ENCODE data around the gene E2F6.

The E2F6 gene

DNA sequence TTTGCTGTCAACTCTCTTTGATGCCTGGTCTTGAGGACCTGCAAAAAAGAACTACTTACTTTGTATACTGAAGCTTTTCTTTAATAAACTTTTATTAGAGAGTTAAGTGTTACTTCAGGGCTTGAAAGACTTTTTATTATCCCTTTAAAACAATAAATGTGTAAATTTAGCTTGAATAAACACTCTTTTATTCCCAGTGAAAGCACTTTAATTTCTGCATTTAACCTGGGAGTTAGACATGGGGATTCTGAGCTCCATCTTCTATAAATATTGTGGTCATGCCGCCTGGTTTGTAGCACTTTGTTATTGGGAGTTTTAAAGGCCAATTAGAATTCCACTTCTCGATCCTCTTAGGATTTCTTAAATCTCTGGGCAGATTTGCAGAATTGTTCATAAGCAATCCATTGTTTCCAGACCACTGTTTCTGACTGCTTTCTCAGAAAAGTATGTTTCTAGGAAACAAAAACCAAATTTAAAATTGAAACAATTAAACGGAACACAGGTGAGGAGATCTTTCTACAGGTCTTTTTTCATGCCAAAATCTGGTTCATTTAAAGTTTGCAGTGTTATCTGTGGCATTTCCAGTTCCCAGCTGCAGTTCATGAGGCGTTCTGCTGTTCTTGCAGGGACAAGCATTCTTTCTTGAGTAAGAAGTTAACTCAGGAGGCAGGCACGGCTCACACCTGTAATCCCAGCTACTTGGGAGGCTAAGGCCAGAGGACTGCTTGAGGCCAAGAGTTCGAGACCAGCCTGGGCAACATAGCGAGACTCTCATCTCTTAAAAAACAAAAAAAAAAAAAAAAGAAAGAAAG is 18.1 kb upstream of the E2F6 start:
- Mint-ChIP-seq H3K4me3 (peak overlapping the region in 1 of 2 donors; percentile 49), H3K36me3 (ENCODE audit: insufficient read depth) (peaks cover 7% of the 10 kb centered on the region), H3K4me1 (ENCODE audit: low read depth in 2 of 2) (peaks cover 5% of the 10 kb centered on the region in 2 donors), H3K27me3 (peaks cover 59 to 89% of the 10 kb centered on the region in 2 donors), H3K9me3 (no peaks in the 10 kb centered on the region), H3K27ac (no peak overlapping the region)
- no peak for ATAC-seq (replicated peaks)
- DNase-seq, result no peak

DNA sequence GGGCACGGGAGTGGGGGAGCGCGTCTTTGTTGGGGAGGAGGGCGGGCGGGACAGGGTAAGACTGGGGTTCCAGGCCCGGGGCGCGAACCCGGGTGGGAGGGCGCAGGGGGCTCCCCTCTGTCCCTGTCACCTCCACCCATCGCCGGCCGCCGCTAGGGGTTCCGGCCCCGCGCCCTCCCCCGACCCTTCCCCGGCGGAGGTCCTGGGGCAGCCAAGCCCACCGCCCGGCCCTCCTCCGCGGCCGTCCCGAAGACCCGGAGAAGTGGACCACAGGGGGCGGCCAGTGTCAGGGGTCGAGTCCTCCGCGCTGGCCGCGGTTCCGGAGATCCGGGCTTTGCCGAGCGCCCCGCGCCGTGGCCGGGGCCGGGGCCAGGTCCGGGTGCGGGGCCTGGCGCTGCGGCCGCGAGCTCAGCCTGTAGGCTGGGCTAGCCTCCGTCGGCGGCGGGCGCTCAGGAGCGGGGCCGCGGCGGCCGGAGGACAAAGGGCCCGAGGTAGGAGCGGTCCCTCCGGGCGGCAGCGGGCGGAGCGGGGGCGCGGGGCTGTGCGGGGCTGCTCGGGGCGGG is 16.6 kb upstream of the E2F6 start:
- H3K4me3 Mint-ChIP-seq, result peak overlapping the region in 1 of 2 donors; percentile 33
- peaks cover 7% of the 10 kb centered on the region for H3K36me3 Mint-ChIP-seq (ENCODE audit: insufficient read depth)
- no peak for DNase-seq
- peaks cover 65 to 85% of the 10 kb centered on the region in 2 donors for H3K27me3 Mint-ChIP-seq
- H3K4me1 Mint-ChIP-seq (ENCODE audit: low read depth in 2 of 2), result peaks cover 5% of the 10 kb centered on the region in 2 donors
- H3K27ac Mint-ChIP-seq, result no peak overlapping the region
- no peaks in the 10 kb centered on the region for H3K9me3 Mint-ChIP-seq
- ATAC-seq (replicated peaks), result peak; percentile 7

DNA sequence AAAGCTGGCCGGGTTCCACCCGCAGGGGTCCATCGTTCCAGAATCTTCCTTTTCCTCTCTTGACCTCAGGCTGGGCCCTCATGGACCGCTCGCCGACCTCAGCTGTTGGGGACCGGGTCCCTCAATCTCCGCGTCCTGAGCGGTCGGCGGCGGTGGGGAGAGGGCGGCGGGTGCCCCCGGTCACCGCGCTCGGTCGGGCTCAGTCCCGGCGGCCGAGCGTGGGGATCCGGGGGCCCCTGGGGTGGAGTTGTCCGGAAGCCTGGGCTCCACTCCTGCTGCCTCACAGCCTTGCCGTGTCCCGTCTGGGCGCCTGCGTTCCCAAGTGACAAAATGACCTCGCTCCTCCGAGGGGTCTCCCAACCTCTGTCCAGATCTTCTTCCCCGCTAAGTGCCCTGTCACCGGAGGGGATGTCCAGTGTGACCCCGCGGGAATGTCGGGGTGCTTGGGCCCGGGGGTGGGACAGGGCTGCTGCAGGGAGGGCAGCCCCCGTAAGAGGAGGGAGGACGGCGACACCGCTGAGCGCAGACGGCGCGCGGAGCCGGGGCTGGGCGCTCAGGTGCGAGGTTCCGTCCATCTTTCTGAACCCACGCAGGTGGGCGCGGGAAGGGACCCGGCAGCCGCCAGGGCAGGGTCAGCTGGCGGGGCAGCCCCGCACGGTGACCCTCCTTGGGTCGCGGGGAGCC is 16.0 kb upstream of the E2F6 start:
- Mint-ChIP-seq H3K9me3 (no peaks in the 10 kb centered on the region), H3K4me1 (ENCODE audit: low read depth in 2 of 2) (peaks cover 5% of the 10 kb centered on the region in 2 donors), H3K27ac (no peak overlapping the region), H3K4me3 (no peak overlapping the region), H3K27me3 (peaks cover 59 to 80% of the 10 kb centered on the region in 2 donors), H3K36me3 (ENCODE audit: insufficient read depth) (peaks cover 7% of the 10 kb centered on the region)
- ATAC-seq (replicated peaks), result no peak
- DNase-seq, result no peak

DNA sequence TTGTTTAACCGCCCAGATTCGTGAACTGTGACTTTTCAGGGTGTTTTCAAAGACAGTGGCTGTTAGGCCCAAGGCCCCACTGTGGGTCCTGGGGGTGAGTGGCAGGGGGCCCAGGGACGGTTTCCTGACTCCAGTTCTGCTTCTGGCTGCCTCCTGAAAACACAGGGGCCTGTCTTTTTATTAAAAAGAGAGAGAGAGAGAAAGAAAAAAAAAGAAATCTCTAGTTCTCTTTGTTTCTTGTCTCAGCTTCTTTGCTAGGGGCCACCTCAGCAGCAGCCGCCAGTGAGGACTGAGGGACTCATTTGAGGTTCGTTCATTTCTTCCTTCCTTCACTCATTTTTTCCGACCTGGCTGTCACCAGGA is 15.4 kb upstream of the E2F6 start:
- peaks cover 5% of the 10 kb centered on the region in 2 donors for H3K4me1 Mint-ChIP-seq (ENCODE audit: low read depth in 2 of 2)
- DNase-seq, result no peak
- peaks cover 7% of the 10 kb centered on the region for H3K36me3 Mint-ChIP-seq (ENCODE audit: insufficient read depth)
- H3K27ac Mint-ChIP-seq, result no peak overlapping the region
- peaks cover 57 to 77% of the 10 kb centered on the region in 2 donors for H3K27me3 Mint-ChIP-seq
- no peak for ATAC-seq (replicated peaks)
- no peak overlapping the region for H3K4me3 Mint-ChIP-seq
- no peaks in the 10 kb centered on the region for H3K9me3 Mint-ChIP-seq

GRCh38 chr2:11480859-11481258 is 14.9 kb upstream of the E2F6 start:
- H3K4me1 Mint-ChIP-seq (ENCODE audit: low read depth in 2 of 2), result peaks cover 5% of the 10 kb centered on the region in 2 donors
- DNase-seq (no peak), ATAC-seq (replicated peaks) (no peak)
- peaks cover 51 to 72% of the 10 kb centered on the region in 2 donors for H3K27me3 Mint-ChIP-seq
- H3K4me3 Mint-ChIP-seq, result peak overlapping the region in 1 of 2 donors; percentile 11
- no peaks in the 10 kb centered on the region for H3K9me3 Mint-ChIP-seq
- H3K27ac Mint-ChIP-seq, result no peak overlapping the region
- H3K36me3 Mint-ChIP-seq (ENCODE audit: insufficient read depth), result peaks cover 7% of the 10 kb centered on the region

- Mint-ChIP-seq H3K4me3 (no peak overlapping the region), H3K9me3 (no peaks in the 10 kb centered on the region), H3K36me3 (ENCODE audit: insufficient read depth) (peaks cover 7% of the 10 kb centered on the region), H3K27ac (no peak overlapping the region), H3K4me1 (ENCODE audit: low read depth in 2 of 2) (peaks cover 5% of the 10 kb centered on the region in 2 donors), H3K27me3 (peaks cover 47 to 67% of the 10 kb centered on the region in 2 donors)
- ATAC-seq (replicated peaks) (no peak), DNase-seq (no peak)
Observed at GRCh38 chr2:11480406-11480805, 14.4 kb upstream of the E2F6 start.

- Mint-ChIP-seq H3K4me1 (ENCODE audit: low read depth in 2 of 2) (peaks cover 5 to 8% of the 10 kb centered on the region in 2 donors), H3K4me3 (no peak overlapping the region), H3K36me3 (ENCODE audit: insufficient read depth) (peaks cover 3% of the 10 kb centered on the region), H3K9me3 (no peaks in the 10 kb centered on the region), H3K27me3 (peaks cover 37 to 53% of the 10 kb centered on the region in 2 donors), H3K27ac (no peak overlapping the region)
- ATAC-seq (replicated peaks) (no peak), DNase-seq (no peak)
Observed at GRCh38 chr2:11478899-11479605, 13.1 kb upstream of the E2F6 start.

DNA sequence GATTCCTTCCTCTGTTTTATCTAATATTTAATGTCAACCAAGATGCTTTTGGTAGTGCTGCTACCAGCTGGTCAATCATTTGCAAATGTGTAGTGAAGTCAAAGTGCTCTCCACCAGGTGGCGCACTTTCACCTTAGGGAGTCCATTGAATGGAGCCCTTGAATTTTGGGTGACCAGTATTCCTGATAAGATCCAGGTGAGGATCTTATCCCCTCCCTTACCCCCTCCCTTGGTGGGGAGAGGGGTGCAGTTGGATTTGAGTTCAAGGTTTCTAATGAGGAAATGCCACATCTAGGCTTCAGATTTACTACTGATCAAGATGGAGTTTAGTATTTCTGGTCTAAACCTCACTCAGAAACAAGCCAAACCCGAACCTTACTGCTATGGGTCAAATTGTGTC is 12.0 kb upstream of the E2F6 start:
- Mint-ChIP-seq H3K36me3 (ENCODE audit: insufficient read depth) (peaks cover under 1% of the 10 kb centered on the region), H3K27me3 (peaks cover 26 to 43% of the 10 kb centered on the region in 2 donors), H3K4me1 (ENCODE audit: low read depth in 2 of 2) (peaks cover under 1 to 6% of the 10 kb centered on the region in 2 donors), H3K9me3 (no peaks in the 10 kb centered on the region), H3K27ac (no peak overlapping the region), H3K4me3 (no peak overlapping the region)
- ATAC-seq (replicated peaks) (peak; percentile 69), DNase-seq (peak; percentile 76 to 77 (median 76))

DNA sequence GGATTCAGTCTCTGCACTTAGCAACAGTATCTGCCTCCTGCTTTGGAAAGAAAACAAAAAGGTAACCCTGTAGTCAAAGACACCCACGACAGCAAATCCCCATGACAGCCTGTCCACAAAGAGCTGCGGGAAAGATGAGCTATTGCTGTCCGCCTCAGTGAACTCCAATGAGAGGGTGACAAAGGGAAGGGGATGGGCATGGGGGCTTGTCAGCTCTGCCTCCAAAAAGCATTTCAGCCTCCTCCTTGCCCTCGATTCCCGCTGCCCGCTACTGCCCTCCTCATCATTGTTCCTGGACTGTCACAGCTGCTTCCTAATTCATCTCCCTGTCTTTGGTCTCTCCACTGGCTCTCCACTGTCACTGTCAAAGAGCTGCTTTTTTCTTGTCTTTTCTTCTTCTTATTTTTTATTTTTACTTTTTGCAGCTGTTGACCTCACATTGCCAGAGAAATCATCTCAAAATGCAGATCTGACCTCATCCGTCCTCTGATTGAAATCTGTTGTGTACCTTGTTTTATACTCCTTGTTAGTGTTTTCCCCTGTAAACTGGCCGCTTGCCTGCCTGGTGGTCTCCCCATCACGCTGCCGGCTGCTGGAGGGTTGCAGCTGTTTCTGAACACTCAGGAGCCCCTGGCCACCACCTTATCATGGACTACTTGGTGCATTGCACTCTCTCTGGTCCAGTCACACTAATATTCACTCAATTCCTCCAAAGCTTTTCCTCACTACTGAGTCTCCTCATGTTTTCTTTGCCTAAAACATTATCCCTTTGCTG is 7.9 kb upstream of the E2F6 start:
- Mint-ChIP-seq H3K9me3 (no peaks in the 10 kb centered on the region), H3K4me1 (ENCODE audit: low read depth in 2 of 2) (peaks cover 0 to 14% of the 10 kb centered on the region in 2 donors), H3K36me3 (ENCODE audit: insufficient read depth) (no peaks in the 10 kb centered on the region), H3K4me3 (no peak overlapping the region), H3K27ac (no peak overlapping the region), H3K27me3 (peaks cover 5 to 7% of the 10 kb centered on the region in 2 donors)
- DNase-seq, result no peak
- ATAC-seq (replicated peaks), result no peak

DNA sequence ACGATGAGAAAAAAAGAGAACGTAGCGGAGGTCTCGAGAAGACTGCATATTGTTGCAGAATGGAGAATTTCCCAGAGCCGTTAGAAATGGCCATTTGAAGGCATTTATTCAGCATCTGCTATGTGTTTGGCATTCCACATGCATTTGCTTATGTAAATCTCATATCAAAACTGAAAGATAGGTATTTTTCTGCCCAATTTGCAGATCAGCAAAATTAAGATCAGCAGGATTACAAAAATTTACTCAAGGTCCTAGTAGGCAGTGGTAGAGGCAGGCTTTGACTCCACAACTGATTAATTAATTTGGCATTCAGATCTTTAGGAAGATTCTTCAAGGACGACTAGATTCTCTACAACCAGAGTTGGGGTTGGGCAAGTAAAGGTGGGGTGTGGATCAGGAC is 1.8 kb upstream of the E2F6 start:
- Mint-ChIP-seq H3K9me3 (no peaks in the 10 kb centered on the region), H3K36me3 (ENCODE audit: insufficient read depth) (peaks cover 25% of the 10 kb centered on the region), H3K27me3 (no peaks in the 10 kb centered on the region), H3K27ac (no peak overlapping the region), H3K4me3 (no peak overlapping the region), H3K4me1 (ENCODE audit: low read depth in 2 of 2) (peaks cover 12 to 44% of the 10 kb centered on the region in 2 donors)
- no peak for ATAC-seq (replicated peaks)
- no peak for DNase-seq

- H3K27ac Mint-ChIP-seq, result peak overlapping the region; percentile 85 to 88
- no peak for DNase-seq
- peaks cover 14 to 44% of the 10 kb centered on the region in 2 donors for H3K4me1 Mint-ChIP-seq (ENCODE audit: low read depth in 2 of 2)
- no peaks in the 10 kb centered on the region for H3K27me3 Mint-ChIP-seq
- H3K4me3 Mint-ChIP-seq, result peak overlapping the region; percentile 96 to 97
- ATAC-seq (replicated peaks), result no peak
- peaks cover 25% of the 10 kb centered on the region for H3K36me3 Mint-ChIP-seq (ENCODE audit: insufficient read depth)
- no peaks in the 10 kb centered on the region for H3K9me3 Mint-ChIP-seq
Observed at GRCh38 chr2:11467129-11467649, 1.2 kb upstream of the E2F6 start.

DNA sequence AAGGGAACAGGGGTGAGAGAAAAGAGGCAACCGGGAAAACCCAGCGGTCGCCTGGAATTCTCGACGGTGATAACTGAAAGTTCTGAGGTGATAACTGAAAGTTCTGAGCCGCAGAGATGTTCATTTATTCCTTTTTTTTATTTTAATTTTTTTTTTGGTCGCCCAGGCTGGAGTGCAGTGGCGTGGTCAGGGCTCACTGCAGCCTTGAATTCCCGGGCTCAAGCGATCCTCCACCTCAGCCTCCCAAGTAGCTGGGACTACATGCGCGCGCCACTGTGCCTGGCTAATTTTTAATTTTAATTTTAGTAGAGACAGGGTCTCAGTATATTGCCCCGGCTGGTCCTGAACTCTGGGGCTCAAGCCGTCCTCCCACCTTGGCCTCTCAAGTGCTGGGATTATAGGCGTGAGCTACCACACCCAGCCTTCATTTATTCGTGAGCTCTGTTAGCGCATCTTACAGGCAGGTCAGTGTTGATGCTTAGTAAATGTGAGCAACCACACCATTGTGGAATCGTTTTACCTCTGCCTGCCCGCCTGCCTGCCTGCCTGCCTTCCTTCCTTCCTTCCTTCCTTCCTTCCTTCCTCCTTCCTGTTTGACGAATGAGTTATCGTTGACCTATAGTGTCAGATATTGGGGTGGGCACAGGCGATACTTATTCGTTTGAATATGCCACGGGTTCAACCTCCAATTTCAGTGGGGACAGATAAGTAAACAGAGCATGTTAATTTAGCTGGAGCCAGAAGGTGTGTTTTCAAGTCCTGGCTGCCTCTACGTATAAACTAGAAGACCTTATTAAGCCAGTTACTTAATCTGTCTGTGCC is 557 bp upstream of the E2F6 start:
- peak; percentile 19 for ATAC-seq (replicated peaks)
- Mint-ChIP-seq H3K27ac (peak overlapping the region; percentile 85 to 88), H3K36me3 (ENCODE audit: insufficient read depth) (peaks cover 25% of the 10 kb centered on the region), H3K4me3 (peak overlapping the region; percentile 96 to 97), H3K27me3 (no peaks in the 10 kb centered on the region), H3K4me1 (ENCODE audit: low read depth in 2 of 2) (peaks cover 14 to 38% of the 10 kb centered on the region in 2 donors), H3K9me3 (no peaks in the 10 kb centered on the region)
- no peak for DNase-seq
